ENCODE results near the gene YEATS4. TPM values are rescaled to one million over a fixed set of nuclear protein-coding genes. Genes with fewer than 3 reads are reported as not detected.
"Not testable (repeated sequence)": the region's sequence is repeated elsewhere in the genome, so short reads cannot be mapped to it uniquely, and the experiment has no call there.

Gene YEATS4
- total RNA-seq (10 to 100 TPM in 8 of 9 donors, 1 to 10 TPM in 1; 5.6 to 57.9 (median 25.7) TPM), polyA plus RNA-seq (10 to 100 TPM in 1 of 3 donors, 1 to 10 TPM in 2; 7.2 to 13.5 (median 9.3) TPM)
- long read RNA-seq, donor 1, transcript YEATS4-201 (7 exons, 1,434 nt) = major isoform, 6 of 26 reads
- long read RNA-seq, donor 1, partial matches to known transcripts = 17 of 26 reads
- long read RNA-seq, donor 1, other reads (novel, unspliced or antisense) = 0 of 26 reads
- long read RNA-seq, donor 2, partial matches to known transcripts = 18 of 24 reads
- long read RNA-seq, donor 2, other reads (novel, unspliced or antisense) = 0 of 24 reads
- long read RNA-seq, donor 3, transcript YEATS4-201 (7 exons, 1,434 nt) = major isoform, 6 of 28 reads
- long read RNA-seq, donor 3, partial matches to known transcripts = 18 of 28 reads
- long read RNA-seq, donor 3, other reads (novel, unspliced or antisense) = 0 of 28 reads
- long read RNA-seq, donor 4, transcript YEATS4-201 (7 exons, 1,434 nt) = major isoform, 16 of 21 reads
- long read RNA-seq, donor 4, partial matches to known transcripts = 2 of 21 reads
- long read RNA-seq, donor 4, other reads (novel, unspliced or antisense) = 2 of 21 reads
- long read RNA-seq, donor 5, transcript YEATS4-201 (7 exons, 1,434 nt) = major isoform, 45 of 52 reads
- long read RNA-seq, donor 5, partial matches to known transcripts = 1 of 52 reads
- long read RNA-seq, donor 5, other reads (novel, unspliced or antisense) = 3 of 52 reads
- long read RNA-seq, donor 6, transcript YEATS4-204 (2 exons, 428 nt) = minor isoform, 5 of 26 reads
- long read RNA-seq, donor 6, transcript YEATS4-201 (7 exons, 1,434 nt) = major isoform, 17 of 26 reads
- long read RNA-seq, donor 6, partial matches to known transcripts = 1 of 26 reads
- long read RNA-seq, donor 6, other reads (novel, unspliced or antisense) = 3 of 26 reads
- long read RNA-seq, donor 7, partial matches to known transcripts = 13 of 19 reads
- long read RNA-seq, donor 7, other reads (novel, unspliced or antisense) = 0 of 19 reads
- long read RNA-seq, donor 8, transcript YEATS4-201 (7 exons, 1,434 nt) = major isoform, 8 of 44 reads
- long read RNA-seq, donor 8, partial matches to known transcripts = 33 of 44 reads
- long read RNA-seq, donor 8, other reads (novel, unspliced or antisense) = 0 of 44 reads
- long read RNA-seq, donor 9, transcript YEATS4-201 (7 exons, 1,434 nt) = major isoform, 9 of 55 reads
- long read RNA-seq, donor 9, partial matches to known transcripts = 42 of 55 reads
- long read RNA-seq, donor 9, other reads (novel, unspliced or antisense) = 0 of 55 reads
- long read RNA-seq, donor 10, partial matches to known transcripts = 22 of 25 reads
- long read RNA-seq, donor 10, other reads (novel, unspliced or antisense) = 0 of 25 reads

DNA sequence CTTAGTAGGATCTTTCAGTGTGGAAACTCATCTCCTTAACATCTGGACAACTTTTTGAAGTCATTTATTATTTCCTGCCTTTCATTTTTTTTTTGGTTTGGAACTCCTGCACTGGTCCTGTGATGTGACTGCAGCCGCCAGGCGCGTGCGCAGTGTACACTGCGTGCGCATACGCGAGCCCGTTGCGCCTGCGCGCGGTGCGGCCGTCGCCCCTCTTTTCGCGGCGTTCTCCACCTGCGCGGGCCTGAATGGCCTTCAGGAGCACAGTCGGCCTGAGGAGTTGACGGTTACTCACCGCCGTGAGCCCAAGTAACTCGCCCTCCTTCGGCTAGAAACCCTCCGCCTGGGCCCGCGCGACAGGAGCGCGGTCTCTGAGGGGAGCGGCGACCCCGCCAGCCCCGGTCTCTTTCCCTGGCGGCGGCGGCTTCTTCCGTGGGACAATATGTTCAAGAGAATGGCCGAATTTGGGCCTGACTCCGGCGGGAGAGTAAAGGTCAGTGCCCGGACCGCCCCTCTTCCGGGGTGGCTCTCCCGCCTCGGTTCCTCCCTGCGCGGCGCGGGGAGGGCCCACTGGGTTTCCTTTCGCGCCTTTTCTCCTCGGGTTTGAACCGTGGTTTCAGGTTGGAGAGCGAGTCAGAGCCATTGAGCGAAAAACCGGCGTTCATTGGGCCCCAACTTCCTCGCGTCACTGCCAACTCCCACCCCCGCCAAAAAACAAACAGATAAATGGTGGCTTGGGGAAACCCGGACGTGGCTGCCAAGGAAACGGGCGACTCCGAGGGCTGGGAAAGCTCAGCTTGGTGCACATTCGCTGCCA is at the start of gene YEATS4:
Gene YEATS4 (plus strand): TSS at position 213 of the 817 bp plus-strand sequence. CDS start 230 bp downstream, at position 443.
- 0% methylated on average over 15 to 70 of the region's 70 CpGs for WGBS, 4 donors
- Histone ChIP-seq H3K9me3 (replicated peaks in 1 of 3) (no peaks in the 10 kb centered on the region), H3K4me1 (replicated peaks in 1 of 2) (peaks cover 7 to 19% of the 10 kb centered on the region in 2 donors), H3K27ac (peak within 1 kb of the TSS; percentile 77 to 98 (median 93)), H3K4me3 (peak within 1 kb of the TSS; percentile 35 to 91 (median 70)), H3K36me3 (replicated peaks in 1 of 2) (peaks cover 0 to 5% of the 10 kb centered on the region in 2 donors), H3K27me3 (no peaks in the 10 kb centered on the region)
- peak; percentile 84 to 95 (median 89) for DNase-seq
- peak in 1 of 2 donors; percentile 68 for TF ChIP-seq POLR2A (IDR thresholded peaks at IDR 0.05)
- TF ChIP-seq, protein P1, sequence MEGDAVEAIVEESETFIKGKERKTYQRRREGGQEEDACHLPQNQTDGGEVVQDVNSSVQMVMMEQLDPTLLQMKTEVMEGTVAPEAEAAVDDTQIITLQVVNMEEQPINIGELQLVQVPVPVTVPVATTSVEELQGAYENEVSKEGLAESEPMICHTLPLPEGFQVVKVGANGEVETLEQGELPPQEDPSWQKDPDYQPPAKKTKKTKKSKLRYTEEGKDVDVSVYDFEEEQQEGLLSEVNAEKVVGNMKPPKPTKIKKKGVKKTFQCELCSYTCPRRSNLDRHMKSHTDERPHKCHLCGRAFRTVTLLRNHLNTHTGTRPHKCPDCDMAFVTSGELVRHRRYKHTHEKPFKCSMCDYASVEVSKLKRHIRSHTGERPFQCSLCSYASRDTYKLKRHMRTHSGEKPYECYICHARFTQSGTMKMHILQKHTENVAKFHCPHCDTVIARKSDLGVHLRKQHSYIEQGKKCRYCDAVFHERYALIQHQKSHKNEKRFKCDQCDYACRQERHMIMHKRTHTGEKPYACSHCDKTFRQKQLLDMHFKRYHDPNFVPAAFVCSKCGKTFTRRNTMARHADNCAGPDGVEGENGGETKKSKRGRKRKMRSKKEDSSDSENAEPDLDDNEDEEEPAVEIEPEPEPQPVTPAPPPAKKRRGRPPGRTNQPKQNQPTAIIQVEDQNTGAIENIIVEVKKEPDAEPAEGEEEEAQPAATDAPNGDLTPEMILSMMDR (IDR thresholded peaks at IDR 0.05) = peak in 1 of 6 experiments; percentile 14
- intact Hi-C loops (cut with DNase I) = loop anchor here in 1 of 2 donors (5.0 kb wide), 1 partner anchor 218 kb away; no protein-coding TSS in a partner anchor

DNA sequence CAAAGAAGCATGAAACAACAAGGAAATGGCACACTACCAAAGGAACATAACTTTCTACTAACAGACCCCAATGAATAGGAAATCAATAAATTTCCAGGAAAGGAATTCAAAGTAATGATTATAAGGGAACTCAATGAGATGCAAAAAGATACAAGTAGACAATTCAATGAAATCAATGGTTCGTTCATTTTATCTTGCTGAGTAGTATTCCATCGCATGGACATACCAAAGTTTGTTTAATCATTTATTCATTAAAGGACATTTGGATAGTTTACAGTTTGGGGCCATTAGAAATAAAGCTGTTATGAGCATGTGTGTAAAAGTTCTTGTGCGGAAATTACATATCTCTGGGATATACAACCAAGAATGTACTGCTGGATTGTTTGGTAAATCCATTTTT is 46.3 kb upstream of the YEATS4 start:
- no peaks in the 10 kb centered on the region for H3K27me3 ChIP-seq
- DNase-seq = no peak
- H3K36me3 ChIP-seq (replicated peaks in 1 of 2) = no peaks in the 10 kb centered on the region
- intact Hi-C loops (cut with DNase I) = no loop called here
- no peak for TF ChIP-seq POLR2A (IDR thresholded peaks at IDR 0.05)
- TF ChIP-seq, protein P1 (IDR thresholded peaks at IDR 0.05) = no peak
- no peak overlapping the region for H3K27ac ChIP-seq
- no peaks in the 10 kb centered on the region for H3K4me1 ChIP-seq (replicated peaks in 1 of 2)
- 91 to 96% (median 93%) methylated on average over 3 of the region's 3 CpGs for WGBS, 4 donors
- no peaks in the 10 kb centered on the region for H3K9me3 ChIP-seq (replicated peaks in 1 of 3)
- H3K4me3 ChIP-seq = no peak overlapping the region

DNA sequence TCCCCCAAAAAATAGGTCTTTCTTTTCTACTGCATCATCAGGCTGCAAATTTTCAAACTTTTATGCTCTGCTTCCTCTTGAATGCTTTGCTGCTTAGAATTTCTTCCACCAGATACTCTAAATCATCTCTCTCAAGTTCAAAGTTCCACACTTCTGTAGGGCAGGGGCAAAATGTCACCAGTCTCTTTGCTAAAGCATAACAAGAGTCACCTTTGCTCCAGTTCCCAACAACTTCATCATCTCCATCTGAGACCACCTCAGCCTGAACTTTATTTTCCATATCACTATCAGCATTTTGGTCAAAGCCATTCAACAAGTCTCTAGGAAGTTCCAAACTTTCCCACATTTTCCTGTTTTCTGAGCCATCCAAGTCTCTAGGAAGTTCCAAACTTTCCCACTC is 42.8 kb upstream of the YEATS4 start:
- H3K36me3 ChIP-seq (replicated peaks in 1 of 2); H3K27ac ChIP-seq; intact Hi-C loops (cut with DNase I); H3K4me3 ChIP-seq; DNase-seq; H3K9me3 ChIP-seq (replicated peaks in 1 of 3); H3K27me3 ChIP-seq; H3K4me1 ChIP-seq (replicated peaks in 1 of 2): not testable (repeated sequence)

DNA sequence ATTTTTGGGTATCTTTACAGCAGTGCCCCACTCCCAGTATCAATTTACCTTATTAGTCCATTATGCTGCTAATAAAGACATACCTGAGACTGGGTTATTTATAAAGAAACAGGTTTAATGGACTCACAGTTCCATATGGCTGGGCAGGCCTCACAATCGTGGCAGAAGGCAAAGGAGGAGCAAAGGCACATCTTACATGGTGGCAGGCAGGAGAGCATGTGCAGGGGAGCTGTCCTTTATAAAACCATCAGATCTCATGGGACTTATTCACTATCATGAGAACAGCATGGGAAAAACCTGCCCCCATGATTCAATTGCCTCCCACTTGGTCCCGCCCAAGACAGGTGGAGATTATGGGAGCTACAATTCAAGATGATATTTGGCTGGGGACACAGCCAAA is 42.3 kb upstream of the YEATS4 start:
- H3K4me3 ChIP-seq; H3K27ac ChIP-seq; H3K4me1 ChIP-seq (replicated peaks in 1 of 2); H3K36me3 ChIP-seq (replicated peaks in 1 of 2); DNase-seq; H3K9me3 ChIP-seq (replicated peaks in 1 of 3); H3K27me3 ChIP-seq; intact Hi-C loops (cut with DNase I): not testable (repeated sequence)
- 65 to 88% (median 78%) methylated on average over 2 of the region's 2 CpGs for WGBS, 4 donors
